Mucosa of rectum (tissue), 2 donors: ENCODE data around the gene C2CD2.

Experiments used
- H3K27ac ChIP-seq, 2 donors: one replicate each; pipeline ENCODE4 v1.7.0; 2013; ENCODE audit warnings: inconsistent platforms in 2 of 2, low read depth in 2 of 2, low read length in 2 of 2
- H3K27me3 ChIP-seq, 2 donors: one replicate each; pipeline ENCODE4 v1.7.0; 2013; ENCODE audit warnings: low read length in 2 of 2; ENCODE audit not compliant: control insufficient read depth in 2 of 2, insufficient read depth in 2 of 2
- H3K36me3 ChIP-seq, 2 donors: one replicate each; pipeline ENCODE4 v1.7.0; 2013; ENCODE audit warnings: low read length in 2 of 2; ENCODE audit not compliant: control insufficient read depth in 2 of 2, insufficient read depth in 2 of 2
- H3K4me1 ChIP-seq, 2 donors: one replicate each; pipeline ENCODE4 v1.7.0; 2013; ENCODE audit warnings: low read length in 2 of 2, mild to moderate bottlenecking in 1 of 2; ENCODE audit not compliant: control insufficient read depth in 2 of 2, insufficient read depth in 2 of 2
- H3K4me3 ChIP-seq, 2 donors: one replicate each; pipeline ENCODE4 v1.7.0; 2013; ENCODE audit warnings: low read length in 2 of 2
- H3K9ac ChIP-seq, 2 donors: one replicate each; pipeline ENCODE4 v1.7.0; 2013; ENCODE audit warnings: low read length in 2 of 2, low read depth in 1 of 2, mild to moderate bottlenecking in 1 of 2
- H3K9me3 ChIP-seq, 2 donors: one replicate each; pipeline ENCODE4 v1.7.0; 2013; ENCODE audit warnings: low read length in 2 of 2; ENCODE audit not compliant: control insufficient read depth in 2 of 2
- donor health status: healthy.
- donor health status: Normal muscosa, but diverticular disease.

C2CD2 gene

GRCh38 chr21:41916888-41917433, 36.9 kb downstream of the C2CD2 start:
- Histone ChIP-seq H3K4me1 (no peaks in the 10 kb centered on the region), H3K27me3 (no peaks in the 10 kb centered on the region), H3K9ac (no peak overlapping the region), H3K4me3 (no peak overlapping the region), H3K27ac (no peak overlapping the region), H3K9me3 (no peaks in the 10 kb centered on the region), H3K36me3 (peaks cover 21 to 32% of the 10 kb centered on the region in 2 donors)

DNA sequence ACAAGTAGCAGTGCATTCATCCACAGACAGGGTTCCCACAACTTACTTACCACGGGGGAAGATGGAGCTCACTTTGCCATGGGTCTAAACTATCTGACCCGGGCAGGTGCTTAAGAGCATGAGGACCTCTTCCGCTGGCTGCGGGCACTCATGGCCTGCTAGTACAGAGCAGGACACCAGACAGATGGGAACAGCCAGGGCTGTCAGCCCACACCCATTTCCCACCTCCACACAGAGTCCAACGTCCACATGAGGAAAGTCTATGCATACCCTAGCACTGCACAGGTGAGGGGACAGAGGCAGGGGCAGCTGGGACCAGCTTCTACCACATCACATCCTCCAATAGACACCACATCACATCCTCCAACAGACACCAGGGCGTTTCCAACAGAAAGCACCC, 38.9 kb downstream of the C2CD2 start:
- H3K4me3 ChIP-seq: no peak overlapping the region
- no peak overlapping the region for H3K9ac ChIP-seq
- H3K9me3 ChIP-seq: no peaks in the 10 kb centered on the region
- peaks cover 21 to 34% of the 10 kb centered on the region in 2 donors for H3K36me3 ChIP-seq
- no peak overlapping the region for H3K27ac ChIP-seq
- H3K4me1 ChIP-seq: no peaks in the 10 kb centered on the region
- H3K27me3 ChIP-seq: no peaks in the 10 kb centered on the region

DNA sequence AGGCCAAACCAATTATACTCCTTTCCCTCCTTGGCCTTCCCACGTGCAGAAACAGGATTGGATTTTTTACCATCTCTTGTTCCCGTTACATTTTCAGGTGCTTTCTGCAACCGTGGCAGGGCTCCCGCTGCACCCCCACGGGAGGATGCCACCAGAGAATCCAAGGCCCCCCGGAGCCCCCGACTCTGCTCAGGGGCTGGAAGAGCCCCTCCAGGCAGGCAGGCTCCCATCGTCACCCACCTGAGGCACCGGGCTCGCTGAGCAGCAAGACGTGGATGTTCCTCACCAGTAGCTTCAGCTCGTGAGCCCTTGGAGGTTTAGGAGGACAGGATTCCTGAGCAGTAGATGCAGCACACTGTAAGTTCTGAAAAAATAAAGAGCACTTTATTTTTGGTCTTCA, 39.5 kb downstream of the C2CD2 start:
- no peaks in the 10 kb centered on the region for H3K4me1 ChIP-seq
- no peaks in the 10 kb centered on the region for H3K27me3 ChIP-seq
- H3K27ac ChIP-seq: no peak overlapping the region
- H3K9me3 ChIP-seq: no peaks in the 10 kb centered on the region
- no peak overlapping the region for H3K9ac ChIP-seq
- H3K36me3 ChIP-seq: peaks cover 24 to 34% of the 10 kb centered on the region in 2 donors
- H3K4me3 ChIP-seq: no peak overlapping the region

DNA sequence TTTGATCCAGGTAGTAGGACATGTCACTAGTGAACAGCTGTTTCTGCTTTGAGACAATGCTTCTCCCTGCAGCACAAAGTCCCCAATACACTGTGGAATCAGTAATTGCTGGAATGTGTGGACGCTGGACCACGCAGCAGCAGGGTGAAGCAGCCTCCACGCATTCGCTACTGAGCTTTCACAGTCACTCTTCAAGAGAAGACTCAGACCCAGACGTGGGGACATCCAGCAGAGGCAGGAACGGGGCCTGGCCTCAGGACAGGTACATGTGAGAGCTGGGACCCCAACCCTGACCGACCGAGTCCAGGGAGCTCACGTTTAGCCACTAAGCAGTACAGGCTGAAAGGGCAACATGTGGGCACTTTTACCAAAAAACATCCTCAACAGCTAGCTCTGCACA, 40.6 kb downstream of the C2CD2 start:
- Histone ChIP-seq H3K4me1 (no peaks in the 10 kb centered on the region), H3K36me3 (peaks cover 23 to 34% of the 10 kb centered on the region in 2 donors), H3K9ac (no peak overlapping the region), H3K4me3 (no peak overlapping the region), H3K27me3 (no peaks in the 10 kb centered on the region), H3K9me3 (no peaks in the 10 kb centered on the region), H3K27ac (no peak overlapping the region)

DNA sequence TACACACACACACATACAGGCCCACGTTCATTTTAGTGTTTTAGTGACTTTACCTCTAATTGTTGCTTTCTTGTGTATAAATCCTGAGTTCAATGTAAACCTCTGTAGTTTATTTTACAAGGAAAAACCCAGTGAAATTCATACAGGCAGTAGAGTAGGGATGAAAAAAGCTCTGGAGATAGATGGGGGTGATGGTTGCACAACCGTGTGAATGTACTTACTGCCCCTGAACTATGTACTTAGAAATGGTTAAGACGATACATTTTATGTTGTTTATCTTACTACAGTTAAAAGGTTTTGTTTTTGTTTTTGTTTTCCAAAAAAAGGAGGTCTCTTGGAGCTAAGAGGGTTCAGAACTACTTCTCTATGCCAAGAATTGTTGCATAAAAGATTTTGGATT, 45.0 kb downstream of the C2CD2 start:
- Histone ChIP-seq H3K4me1 (no peaks in the 10 kb centered on the region), H3K9ac (no peak overlapping the region), H3K4me3 (no peak overlapping the region), H3K9me3 (no peaks in the 10 kb centered on the region), H3K27me3 (no peaks in the 10 kb centered on the region), H3K36me3 (peaks cover 17 to 42% of the 10 kb centered on the region in 2 donors), H3K27ac (no peak overlapping the region)

- H3K4me1 ChIP-seq: no peaks in the 10 kb centered on the region
- no peak overlapping the region for H3K4me3 ChIP-seq
- H3K9ac ChIP-seq: no peak overlapping the region
- H3K36me3 ChIP-seq: peaks cover 10 to 32% of the 10 kb centered on the region in 2 donors
- no peaks in the 10 kb centered on the region for H3K27me3 ChIP-seq
- H3K9me3 ChIP-seq: no peaks in the 10 kb centered on the region
- no peak overlapping the region for H3K27ac ChIP-seq
Measured at GRCh38 chr21:41907496-41908258, 46.1 kb downstream of the C2CD2 start.

- Histone ChIP-seq H3K4me1 (no peaks in the 10 kb centered on the region), H3K27ac (no peak overlapping the region), H3K4me3 (no peak overlapping the region), H3K36me3 (peaks cover 10 to 29% of the 10 kb centered on the region in 2 donors), H3K9me3 (no peaks in the 10 kb centered on the region), H3K9ac (no peak overlapping the region), H3K27me3 (no peaks in the 10 kb centered on the region)
Measured at GRCh38 chr21:41906770-41907169, 47.0 kb downstream of the C2CD2 start.

DNA sequence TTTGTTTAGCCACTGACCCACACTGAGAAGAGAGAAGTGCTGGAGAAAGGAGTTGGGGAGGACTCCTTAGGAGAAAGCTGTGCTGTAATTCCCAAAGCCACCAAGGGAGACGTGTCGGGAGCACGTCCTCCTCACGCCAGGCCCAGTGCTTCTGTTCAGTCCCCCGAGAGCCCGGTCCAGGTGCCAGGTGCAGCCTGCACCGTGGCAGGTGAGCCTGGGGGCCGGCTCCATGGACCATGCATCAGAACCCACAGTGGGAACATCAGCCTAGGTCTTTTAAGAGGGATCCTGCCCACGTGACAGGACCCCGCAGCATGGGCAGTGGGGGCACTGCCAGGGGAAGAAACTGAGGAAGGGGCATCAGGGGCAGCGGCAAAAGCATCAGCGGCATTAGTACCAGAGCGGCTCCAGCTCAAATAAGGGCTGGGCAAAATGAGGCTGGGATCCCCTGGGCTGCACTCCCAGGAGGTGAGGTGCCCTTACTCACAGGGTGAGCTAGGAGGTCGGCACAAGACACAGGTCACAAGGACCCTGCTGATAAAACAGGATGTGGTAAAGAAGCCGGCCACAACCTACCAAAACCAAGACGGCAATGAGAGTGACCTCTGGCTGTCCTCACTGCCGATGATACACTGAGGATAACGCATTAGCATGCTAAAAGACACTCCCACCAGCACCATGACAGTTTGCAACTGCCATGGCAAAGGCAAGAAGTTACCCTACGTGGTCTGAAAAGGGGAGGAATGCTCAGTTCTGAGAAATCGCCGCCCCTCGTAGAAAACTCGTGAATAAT, 50.1 kb downstream of the C2CD2 start:
- Histone ChIP-seq H3K27ac (no peak overlapping the region), H3K4me3 (no peak overlapping the region), H3K27me3 (no peaks in the 10 kb centered on the region), H3K9ac (no peak overlapping the region), H3K9me3 (no peaks in the 10 kb centered on the region), H3K4me1 (no peaks in the 10 kb centered on the region), H3K36me3 (peaks cover 9 to 32% of the 10 kb centered on the region in 2 donors)

DNA sequence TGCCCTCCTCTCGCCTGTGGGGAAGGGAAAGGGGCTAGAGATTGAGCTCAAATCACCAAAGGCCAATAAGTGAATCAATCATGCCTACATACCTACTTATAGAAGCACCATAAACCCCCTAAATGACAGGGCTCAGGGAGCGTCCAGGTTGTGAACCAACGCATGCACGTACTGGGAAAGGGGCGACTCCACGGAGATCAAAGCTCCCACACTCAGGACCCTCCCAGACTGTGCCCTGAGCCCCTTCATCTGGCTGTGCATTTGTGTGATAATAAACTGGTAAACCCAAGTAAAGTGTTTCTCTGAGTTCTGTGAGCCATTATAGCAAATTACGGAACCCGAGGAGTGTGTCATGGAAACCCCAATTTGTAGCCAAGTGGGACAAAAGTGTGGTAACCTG, 50.9 kb downstream of the C2CD2 start:
- Histone ChIP-seq H3K27ac (no peak overlapping the region), H3K9me3 (no peaks in the 10 kb centered on the region), H3K27me3 (no peaks in the 10 kb centered on the region), H3K36me3 (peaks cover 9 to 30% of the 10 kb centered on the region in 2 donors), H3K9ac (no peak overlapping the region), H3K4me1 (no peaks in the 10 kb centered on the region), H3K4me3 (no peak overlapping the region)

DNA sequence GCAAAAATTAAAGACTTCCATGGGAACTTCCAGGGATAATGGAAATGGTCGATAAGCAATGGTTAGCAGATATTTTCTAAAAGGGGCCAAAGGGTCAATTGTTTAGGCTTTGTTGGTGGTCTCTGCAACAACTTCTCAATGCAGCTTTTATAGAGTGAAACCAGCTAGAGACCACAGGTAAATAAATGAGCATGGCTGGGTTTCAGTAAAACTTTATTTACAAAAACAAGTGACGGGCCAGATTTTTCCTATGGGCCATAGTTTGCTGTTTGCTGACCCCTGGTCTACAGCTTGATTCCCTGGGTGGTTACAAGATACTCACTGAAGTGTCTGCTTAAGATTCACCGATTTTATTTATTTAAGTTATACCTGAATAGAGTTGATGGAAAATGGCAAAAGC, 52.0 kb downstream of the C2CD2 start:
- no peak overlapping the region for H3K4me3 ChIP-seq
- H3K27me3 ChIP-seq: no peaks in the 10 kb centered on the region
- no peak overlapping the region for H3K9ac ChIP-seq
- no peaks in the 10 kb centered on the region for H3K4me1 ChIP-seq
- H3K9me3 ChIP-seq: no peaks in the 10 kb centered on the region
- no peak overlapping the region for H3K27ac ChIP-seq
- H3K36me3 ChIP-seq: peaks cover 8 to 19% of the 10 kb centered on the region in 2 donors
